Neuronal stem cell (in vitro differentiated cells): Measurements from ENCODE around the gene PPP1R2.

Experiments
- DNase-seq: peaks from one replicate; pipeline ENCODE4 v3.0.0-alpha.2; 2013; ENCODE audit warnings: low spot score
- H2AFZ ChIP-seq: one replicate; pipeline ENCODE4 v1.6.1; 2013; ENCODE audit warnings: mild to moderate bottlenecking, low read length, inconsistent platforms
- H2AK5ac ChIP-seq: 2 replicates; pipeline ENCODE4 v1.6.1; 2013; ENCODE audit warnings: low read depth, mild to moderate bottlenecking, inconsistent platforms, low read length, moderate library complexity, mixed read lengths
- H2BK120ac ChIP-seq: 2 replicates; pipeline ENCODE4 v1.6.1; 2013; ENCODE audit warnings: low read depth, mild to moderate bottlenecking, inconsistent platforms, low read length, moderate library complexity, mixed read lengths
- H2BK12ac ChIP-seq: one replicate; pipeline ENCODE4 v1.6.1; 2013; ENCODE audit warnings: low read length, inconsistent platforms
- H2BK15ac ChIP-seq: 2 replicates; pipeline ENCODE4 v1.6.1; 2013; ENCODE audit warnings: mild to moderate bottlenecking, low read length, inconsistent platforms, mixed read lengths
- H2BK5ac ChIP-seq: one replicate; pipeline ENCODE4 v1.6.1; 2013; ENCODE audit warnings: inconsistent platforms, mild to moderate bottlenecking, low read length, moderate library complexity
- H3K14ac ChIP-seq: one replicate; pipeline ENCODE4 v1.6.1; 2013; ENCODE audit warnings: low read length, inconsistent platforms
- H3K18ac ChIP-seq: 2 replicates; pipeline ENCODE4 v1.6.1; 2013; ENCODE audit warnings: low read length, inconsistent platforms
- H3K23ac ChIP-seq: 2 replicates; pipeline ENCODE4 v1.6.1; 2013; ENCODE audit warnings: low read depth, mild to moderate bottlenecking, mixed read lengths, low read length, inconsistent platforms; ENCODE audit not compliant: poor library complexity
- H3K27ac ChIP-seq: replicated peaks from 3 replicates; pipeline ENCODE4 v1.5.1; 2013; ENCODE audit warnings: low read length, inconsistent platforms
- H3K27me3 ChIP-seq, 3 experiments: 2 replicates each; pipeline ENCODE4 v1.6.1; 2013; ENCODE audit warnings: low read length in 3 of 3, mild to moderate bottlenecking in 2 of 3, inconsistent platforms in 1 of 3, low read depth in 1 of 3, mixed read lengths in 1 of 3, moderate library complexity in 1 of 3; ENCODE audit not compliant: control insufficient read depth in 3 of 3, insufficient read depth in 3 of 3
- H3K36me3 ChIP-seq, 2 donors: replicated peaks in 1 of 2; 2 replicates each; pipeline ENCODE4 v1.6.1; 2013; ENCODE audit warnings: low read length in 2 of 2; ENCODE audit not compliant: control insufficient read depth in 2 of 2, insufficient read depth in 2 of 2
- H3K4ac ChIP-seq: 2 replicates; pipeline ENCODE4 v1.6.1; 2013; ENCODE audit warnings: inconsistent platforms, mild to moderate bottlenecking, low read length, moderate library complexity
- H3K4me1 ChIP-seq, 2 donors: 1 replicate in 1 of 2; 2 replicates in 1 of 2; pipeline ENCODE4 v1.6.1; 2013; ENCODE audit warnings: low read length in 2 of 2, low read depth in 1 of 2; ENCODE audit not compliant: control insufficient read depth in 2 of 2, insufficient read depth in 1 of 2
- H3K4me2 ChIP-seq: one replicate; pipeline ENCODE4 v1.6.1; 2013; ENCODE audit warnings: mild to moderate bottlenecking, low read length, inconsistent platforms; ENCODE audit not compliant: insufficient read depth, poor library complexity, severe bottlenecking
- H3K4me3 ChIP-seq, 2 donors: 2 replicates each; pipeline ENCODE4 v1.5.1; 2013; ENCODE audit warnings: low read length in 2 of 2, mild to moderate bottlenecking in 2 of 2, inconsistent platforms in 1 of 2, moderate library complexity in 1 of 2
- H3K79me1 ChIP-seq: one replicate; pipeline ENCODE4 v1.6.1; 2013; ENCODE audit warnings: low read depth, mild to moderate bottlenecking, inconsistent platforms, low read length, moderate library complexity
- H3K9ac ChIP-seq: one replicate; pipeline ENCODE4 v1.6.1; 2013; ENCODE audit warnings: mild to moderate bottlenecking, low read depth, low read length, inconsistent platforms; ENCODE audit not compliant: poor library complexity
- H3K9me3 ChIP-seq, 2 donors: replicated peaks in 1 of 2; 2 replicates each; pipeline versions ENCODE3 to v1.6.1; 2013; ENCODE audit warnings: low read length in 2 of 2, mild to moderate bottlenecking in 2 of 2, inconsistent platforms in 1 of 2, low read depth in 1 of 2, mixed read lengths in 1 of 2, moderate library complexity in 1 of 2; ENCODE audit not compliant: control insufficient read depth in 2 of 2, insufficient read depth in 1 of 2
- H4K8ac ChIP-seq: one replicate; pipeline ENCODE4 v1.6.1; 2013; ENCODE audit warnings: low read depth, mild to moderate bottlenecking, inconsistent platforms, low read length, moderate library complexity
- H4K91ac ChIP-seq: one replicate; pipeline ENCODE4 v1.6.1; 2013; ENCODE audit warnings: low read length, low read depth, mild to moderate bottlenecking, inconsistent platforms; ENCODE audit not compliant: poor library complexity
- WGBS, 2 donors: extraction: QIAGEN DNeasy Blood & Tissue Kit; methylation state at CpG; one replicate each; pipeline ENCODE4 v1.1.7; 2013; ENCODE audit warnings: missing lambda C conversion rate in 2 of 2, mixed read lengths in 1 of 2; ENCODE audit not compliant: insufficient read length in 2 of 2, insufficient replicate concordance in 1 of 2; ENCODE audit errors: extremely low coverage in 2 of 2; 5-methylcytosine and 5-hydroxymethylcytosine counted together

PPP1R2 gene

GRCh38 chr3:195571361-195571760 is 28.2 kb upstream of the PPP1R2 start:
- no peaks in the 10 kb centered on the region for H3K79me1 ChIP-seq
- H3K4me2 ChIP-seq: no peak overlapping the region
- no peak overlapping the region for H3K14ac ChIP-seq
- H3K4ac ChIP-seq: no peak overlapping the region
- H3K4me3 ChIP-seq: no peak overlapping the region
- H2AK5ac ChIP-seq: no peak overlapping the region
- H4K8ac ChIP-seq: no peak overlapping the region
- no peak overlapping the region for H3K18ac ChIP-seq
- H3K36me3 ChIP-seq: no peaks in the 10 kb centered on the region
- no peak overlapping the region for H2BK15ac ChIP-seq
- H3K23ac ChIP-seq: no peak overlapping the region
- no peak overlapping the region for H2BK120ac ChIP-seq
- no peak overlapping the region for H2BK5ac ChIP-seq
- no peak for DNase-seq
- no CpG with 5 or more reads among the region's 6 CpGs for WGBS, 2 donors
- peaks cover 0 to 14% (median 0%) of the 10 kb centered on the region in 3 experiments for H3K27me3 ChIP-seq
- H2AFZ ChIP-seq: no peak overlapping the region
- no peak overlapping the region for H3K9ac ChIP-seq
- H3K27ac ChIP-seq: no peak overlapping the region
- H2BK12ac ChIP-seq: no peak overlapping the region
- H4K91ac ChIP-seq: no peak overlapping the region
- peaks cover 0 to 2% of the 10 kb centered on the region in 2 donors for H3K9me3 ChIP-seq
- no peaks in the 10 kb centered on the region for H3K4me1 ChIP-seq

- Histone ChIP-seq H2AFZ (no peak overlapping the region), H2BK12ac (no peak overlapping the region), H3K36me3 (no peaks in the 10 kb centered on the region), H3K4me3 (no peak overlapping the region), H3K27ac (no peak overlapping the region), H3K4me2 (no peak overlapping the region), H2BK120ac (no peak overlapping the region), H2BK5ac (no peak overlapping the region), H2BK15ac (no peak overlapping the region), H3K79me1 (no peaks in the 10 kb centered on the region), H2AK5ac (no peak overlapping the region), H3K9me3 (peaks cover 0 to 2% of the 10 kb centered on the region in 2 donors), H3K4me1 (no peaks in the 10 kb centered on the region), H3K18ac (no peak overlapping the region), H3K9ac (no peak overlapping the region), H3K27me3 (peaks cover 0 to 14% (median 0%) of the 10 kb centered on the region in 3 experiments), H3K23ac (no peak overlapping the region), H3K14ac (no peak overlapping the region), H3K4ac (no peak overlapping the region), H4K91ac (no peak overlapping the region), H4K8ac (no peak overlapping the region)
- no CpG with 5 or more reads among the region's 9 CpGs for WGBS, 2 donors
- DNase-seq: no peak
Measured at GRCh38 chr3:195570912-195571311, 27.8 kb upstream of the PPP1R2 start.

GRCh38 chr3:195570344-195570743 is 27.2 kb upstream of the PPP1R2 start:
- Histone ChIP-seq H3K9me3 (peaks cover 0 to 2% of the 10 kb centered on the region in 2 donors), H4K91ac (no peak overlapping the region), H3K4me3 (no peak overlapping the region), H4K8ac (no peak overlapping the region), H2AK5ac (no peak overlapping the region), H3K23ac (no peak overlapping the region), H3K4me2 (no peak overlapping the region), H2BK5ac (no peak overlapping the region), H2BK12ac (no peak overlapping the region), H3K14ac (no peak overlapping the region), H3K4ac (no peak overlapping the region), H3K9ac (no peak overlapping the region), H3K27me3 (peaks cover 0 to 14% (median 0%) of the 10 kb centered on the region in 3 experiments), H2AFZ (no peak overlapping the region), H2BK120ac (no peak overlapping the region), H3K4me1 (no peaks in the 10 kb centered on the region), H2BK15ac (no peak overlapping the region), H3K18ac (no peak overlapping the region), H3K27ac (no peak overlapping the region), H3K79me1 (no peaks in the 10 kb centered on the region), H3K36me3 (no peaks in the 10 kb centered on the region)
- DNase-seq: no peak
- WGBS, 2 donors: no CpG with 5 or more reads among the region's 6 CpGs

- Histone ChIP-seq H3K36me3 (no peaks in the 10 kb centered on the region), H4K8ac (no peak overlapping the region), H3K18ac (no peak overlapping the region), H2BK12ac (no peak overlapping the region), H2BK15ac (no peak overlapping the region), H3K9me3 (peaks cover 0 to 2% of the 10 kb centered on the region in 2 donors), H3K14ac (no peak overlapping the region), H2AK5ac (no peak overlapping the region), H3K9ac (no peak overlapping the region), H3K27me3 (peaks cover 0 to 13% (median 0%) of the 10 kb centered on the region in 3 experiments), H3K23ac (no peak overlapping the region), H3K79me1 (no peaks in the 10 kb centered on the region), H2BK120ac (no peak overlapping the region), H4K91ac (no peak overlapping the region), H2BK5ac (no peak overlapping the region), H3K4me1 (no peaks in the 10 kb centered on the region), H3K4me2 (no peak overlapping the region), H3K4ac (no peak overlapping the region), H3K27ac (no peak overlapping the region), H3K4me3 (no peak overlapping the region), H2AFZ (no peak overlapping the region)
- no peak for DNase-seq
- no CpG with 5 or more reads among the region's 5 CpGs for WGBS, 2 donors
Measured at GRCh38 chr3:195568630-195569029, 25.5 kb upstream of the PPP1R2 start.
